Measurements from ENCODE around the gene DNAH14.

DNAH14 gene

DNA sequence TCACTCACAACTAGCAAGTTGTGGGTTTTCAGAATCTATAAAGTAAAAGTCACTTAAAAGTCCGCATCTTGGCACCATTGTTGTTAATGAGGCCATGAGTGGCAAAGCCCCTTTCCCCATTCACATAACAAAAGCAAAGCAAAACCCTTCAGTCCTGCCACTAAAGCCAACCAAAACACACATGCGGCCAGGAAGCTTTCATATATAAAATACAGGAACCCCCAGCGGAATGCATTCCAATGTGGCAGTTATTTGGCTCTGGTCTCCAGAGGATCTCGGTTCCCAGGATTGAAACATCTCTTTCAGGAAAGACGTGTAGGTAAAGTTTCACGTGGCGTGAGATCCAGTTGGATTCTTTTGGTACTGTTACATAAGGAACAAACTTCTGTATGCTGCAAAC is 500.8 kb downstream of the DNAH14 start:
- no peak overlapping the region for H3K4me3 ChIP-seq (ENCODE audit: low read depth, low read length)
- no peaks in the 10 kb centered on the region for H3K9me3 ChIP-seq (ENCODE audit: control insufficient read depth, low read length)
- no peak overlapping the region for H2AFZ ChIP-seq
- H3K9ac ChIP-seq: no peak overlapping the region
- H3K36me3 ChIP-seq (ENCODE audit: control insufficient read depth, insufficient read depth, low read length): no peaks in the 10 kb centered on the region
- H3K27me3 ChIP-seq (ENCODE audit: control insufficient read depth, insufficient read depth, low read length): no peaks in the 10 kb centered on the region
- no peak overlapping the region for H3K4me2 ChIP-seq (ENCODE audit: low read length)
- H3K4me1 ChIP-seq: no peaks in the 10 kb centered on the region
- TF ChIP-seq, protein P1, sequence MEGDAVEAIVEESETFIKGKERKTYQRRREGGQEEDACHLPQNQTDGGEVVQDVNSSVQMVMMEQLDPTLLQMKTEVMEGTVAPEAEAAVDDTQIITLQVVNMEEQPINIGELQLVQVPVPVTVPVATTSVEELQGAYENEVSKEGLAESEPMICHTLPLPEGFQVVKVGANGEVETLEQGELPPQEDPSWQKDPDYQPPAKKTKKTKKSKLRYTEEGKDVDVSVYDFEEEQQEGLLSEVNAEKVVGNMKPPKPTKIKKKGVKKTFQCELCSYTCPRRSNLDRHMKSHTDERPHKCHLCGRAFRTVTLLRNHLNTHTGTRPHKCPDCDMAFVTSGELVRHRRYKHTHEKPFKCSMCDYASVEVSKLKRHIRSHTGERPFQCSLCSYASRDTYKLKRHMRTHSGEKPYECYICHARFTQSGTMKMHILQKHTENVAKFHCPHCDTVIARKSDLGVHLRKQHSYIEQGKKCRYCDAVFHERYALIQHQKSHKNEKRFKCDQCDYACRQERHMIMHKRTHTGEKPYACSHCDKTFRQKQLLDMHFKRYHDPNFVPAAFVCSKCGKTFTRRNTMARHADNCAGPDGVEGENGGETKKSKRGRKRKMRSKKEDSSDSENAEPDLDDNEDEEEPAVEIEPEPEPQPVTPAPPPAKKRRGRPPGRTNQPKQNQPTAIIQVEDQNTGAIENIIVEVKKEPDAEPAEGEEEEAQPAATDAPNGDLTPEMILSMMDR (IDR thresholded peaks at IDR 0.05): no peak
- H3K27ac ChIP-seq: no peak overlapping the region
- peaks cover 5% of the 10 kb centered on the region for H3K79me2 ChIP-seq

DNA sequence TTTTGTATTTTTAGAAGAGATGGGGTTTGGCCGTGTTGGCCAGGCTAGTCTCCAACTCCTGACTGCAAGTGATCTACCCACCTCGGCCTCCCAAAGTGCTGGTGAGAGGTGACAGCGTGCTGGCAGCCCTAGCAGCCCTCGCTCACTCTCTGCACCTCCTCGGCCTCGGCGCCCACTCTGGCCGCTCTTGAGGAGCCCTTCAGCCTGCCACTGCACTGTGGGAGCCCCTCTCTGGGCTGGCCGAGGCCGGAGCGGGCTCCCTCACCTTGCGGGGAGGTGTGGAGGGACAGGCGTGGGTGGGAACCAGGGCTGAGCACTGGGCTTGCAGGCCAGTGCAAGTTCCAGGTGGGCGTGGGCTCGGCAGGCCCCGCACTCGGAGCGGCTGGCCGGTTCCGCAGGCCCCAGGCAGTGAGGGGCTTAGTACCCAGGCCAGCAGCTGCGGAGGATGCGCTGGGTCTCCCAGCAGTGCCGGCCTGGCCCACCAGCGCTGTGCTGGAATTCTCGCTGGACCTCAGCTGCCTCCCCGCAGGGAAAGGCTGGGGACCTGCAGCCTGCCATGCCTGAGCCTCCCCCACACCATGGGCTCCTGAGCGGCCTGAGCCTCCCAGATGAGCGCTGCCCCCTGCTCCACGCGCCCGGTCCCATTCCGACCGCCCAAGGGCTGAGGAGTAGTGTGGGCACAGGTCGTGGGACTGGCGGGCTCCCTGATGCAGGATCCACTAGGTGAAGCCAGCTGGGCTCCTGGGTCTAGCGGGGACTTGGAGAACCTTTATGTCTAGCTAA is 501.8 kb downstream of the DNAH14 start:
- no peaks in the 10 kb centered on the region for H3K9me3 ChIP-seq (ENCODE audit: control insufficient read depth, low read length)
- H3K4me2 ChIP-seq (ENCODE audit: low read length): no peak overlapping the region
- no peak overlapping the region for H3K9ac ChIP-seq
- no peaks in the 10 kb centered on the region for H3K27me3 ChIP-seq (ENCODE audit: control insufficient read depth, insufficient read depth, low read length)
- H3K27ac ChIP-seq: no peak overlapping the region
- no peak overlapping the region for H2AFZ ChIP-seq
- no peaks in the 10 kb centered on the region for H3K4me1 ChIP-seq
- H3K79me2 ChIP-seq: no peaks in the 10 kb centered on the region
- TF ChIP-seq, protein P1 (IDR thresholded peaks at IDR 0.05): no peak
- no peak overlapping the region for H3K4me3 ChIP-seq (ENCODE audit: low read depth, low read length)
- no peaks in the 10 kb centered on the region for H3K36me3 ChIP-seq (ENCODE audit: control insufficient read depth, insufficient read depth, low read length)

DNA sequence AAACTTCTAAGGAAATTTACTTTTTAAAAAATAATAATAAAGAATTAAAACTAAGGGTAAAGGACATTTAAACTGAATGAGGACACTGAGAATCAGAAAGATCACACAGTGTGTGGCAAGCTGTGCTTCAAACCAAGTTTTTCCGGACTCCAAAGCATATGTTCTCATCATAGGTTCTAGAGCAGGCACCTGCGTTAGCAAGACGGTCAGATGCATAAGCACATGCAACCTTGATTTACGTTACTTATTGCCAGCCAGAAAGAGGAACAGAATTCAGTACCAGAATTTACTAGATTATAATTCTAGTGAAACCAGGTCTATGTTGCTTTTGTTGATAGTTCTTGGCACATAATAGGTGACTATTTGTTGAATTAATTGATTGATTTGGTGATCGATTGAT is 504.6 kb downstream of the DNAH14 start:
- no peaks in the 10 kb centered on the region for H3K79me2 ChIP-seq
- no peaks in the 10 kb centered on the region for H3K36me3 ChIP-seq (ENCODE audit: control insufficient read depth, insufficient read depth, low read length)
- H3K4me3 ChIP-seq (ENCODE audit: low read depth, low read length): no peak overlapping the region
- no peaks in the 10 kb centered on the region for H3K27me3 ChIP-seq (ENCODE audit: control insufficient read depth, insufficient read depth, low read length)
- H3K9me3 ChIP-seq (ENCODE audit: control insufficient read depth, low read length): no peaks in the 10 kb centered on the region
- H3K9ac ChIP-seq: no peak overlapping the region
- H3K4me2 ChIP-seq (ENCODE audit: low read length): no peak overlapping the region
- no peaks in the 10 kb centered on the region for H3K4me1 ChIP-seq
- H2AFZ ChIP-seq: no peak overlapping the region
- TF ChIP-seq, protein P1 (IDR thresholded peaks at IDR 0.05): no peak
- no peak overlapping the region for H3K27ac ChIP-seq

DNA sequence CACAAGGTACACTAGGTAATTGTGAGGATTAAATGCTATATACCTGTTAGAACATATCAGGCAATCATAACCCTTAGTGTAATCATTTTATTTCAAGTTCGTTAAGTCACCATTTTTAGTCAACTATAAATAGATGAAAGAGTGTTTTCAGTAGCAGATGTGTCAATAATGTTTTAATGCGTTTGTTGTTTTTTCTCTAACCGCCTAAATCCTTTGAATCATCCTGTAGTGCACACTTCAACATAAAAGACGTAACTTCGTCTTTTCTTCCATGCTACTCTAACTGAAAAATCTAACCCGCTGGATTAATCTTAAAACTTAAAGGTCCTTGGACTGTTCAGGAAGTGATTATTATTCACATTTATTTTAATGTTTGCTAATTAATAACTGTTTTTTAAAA is 505.6 kb downstream of the DNAH14 start:
- H3K79me2 ChIP-seq: no peaks in the 10 kb centered on the region
- no peak overlapping the region for H3K9ac ChIP-seq
- H3K27me3 ChIP-seq (ENCODE audit: control insufficient read depth, insufficient read depth, low read length): no peaks in the 10 kb centered on the region
- H3K4me2 ChIP-seq (ENCODE audit: low read length): no peak overlapping the region
- H3K9me3 ChIP-seq (ENCODE audit: control insufficient read depth, low read length): no peaks in the 10 kb centered on the region
- no peaks in the 10 kb centered on the region for H3K4me1 ChIP-seq
- no peak overlapping the region for H3K4me3 ChIP-seq (ENCODE audit: low read depth, low read length)
- H3K27ac ChIP-seq: no peak overlapping the region
- no peaks in the 10 kb centered on the region for H3K36me3 ChIP-seq (ENCODE audit: control insufficient read depth, insufficient read depth, low read length)
- H2AFZ ChIP-seq: no peak overlapping the region
- TF ChIP-seq, protein P1 (IDR thresholded peaks at IDR 0.05): no peak

DNA sequence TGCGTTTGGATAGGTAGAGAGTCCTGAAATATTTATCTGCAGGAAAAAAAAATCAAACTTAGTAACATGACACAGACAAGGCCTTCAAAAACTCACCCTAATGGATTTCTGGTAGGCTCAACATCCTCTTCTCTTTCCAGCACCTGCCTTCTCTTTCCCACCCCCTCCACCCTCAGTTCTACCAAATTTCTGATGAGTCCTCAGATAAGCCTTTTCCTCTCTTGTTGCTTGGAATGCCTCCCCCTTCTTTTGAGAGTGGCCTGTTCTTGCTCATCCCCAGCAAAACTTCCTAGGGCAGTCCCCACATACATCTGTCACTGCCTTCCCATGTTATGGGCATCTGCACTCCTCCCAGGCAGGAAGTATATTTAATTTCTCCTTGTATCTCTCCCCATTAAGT is 506.0 kb downstream of the DNAH14 start:
- no peak overlapping the region for H3K9ac ChIP-seq
- TF ChIP-seq, protein P1 (IDR thresholded peaks at IDR 0.05): no peak
- H3K4me3 ChIP-seq (ENCODE audit: low read depth, low read length): no peak overlapping the region
- H3K27me3 ChIP-seq (ENCODE audit: control insufficient read depth, insufficient read depth, low read length): no peaks in the 10 kb centered on the region
- no peak overlapping the region for H2AFZ ChIP-seq
- H3K9me3 ChIP-seq (ENCODE audit: control insufficient read depth, low read length): no peaks in the 10 kb centered on the region
- no peaks in the 10 kb centered on the region for H3K79me2 ChIP-seq
- no peak overlapping the region for H3K4me2 ChIP-seq (ENCODE audit: low read length)
- no peaks in the 10 kb centered on the region for H3K4me1 ChIP-seq
- H3K27ac ChIP-seq: no peak overlapping the region
- no peaks in the 10 kb centered on the region for H3K36me3 ChIP-seq (ENCODE audit: control insufficient read depth, insufficient read depth, low read length)
